GM23338 (cell line): ENCODE data around the gene ST6GALNAC4. TPM values are rescaled to one million over a fixed set of nuclear protein-coding genes. Genes with fewer than 3 reads are reported as not detected.

Source experiments
- ATAC-seq: fragments of 200-7000 bp; cut with Tn5 transposase; 3 replicates; pipeline ENCODE4 v1.9.1; 2020
- DNase-seq: peaks from one replicate; pipeline ENCODE4 v3.0.0-alpha.2; 2015; ENCODE audit warnings: low spot score
- H2AFZ ChIP-seq: fragments of 200-600 bp; sonication (generic); 2 replicates; pipeline ENCODE4 v1.8.0; 2016; ENCODE audit warnings: antibody characterized with exemption, mild to moderate bottlenecking, moderate library complexity
- H3F3A ChIP-seq: fragments of 200-600 bp; sonication (generic); replicated peaks from 2 replicates; pipeline ENCODE4 v1.8.0; 2017; ENCODE audit warnings: antibody characterized with exemption, mixed run types, low read depth
- H3K27ac ChIP-seq: fragments of 200-600 bp; sonication (generic); 2 replicates; pipeline ENCODE4 v1.6.1; 2016; ENCODE audit warnings: low read depth
- H3K27me3 ChIP-seq: fragments of 200-600 bp; sonication (generic); 2 replicates; pipeline ENCODE4 v1.8.0; 2016; ENCODE audit warnings: mild to moderate bottlenecking, mixed run types, moderate library complexity; ENCODE audit not compliant: insufficient read depth
- H3K36me3 ChIP-seq: fragments of 200-600 bp; sonication (generic); 2 replicates; pipeline ENCODE4 v1.8.0; 2016; ENCODE audit warnings: mild to moderate bottlenecking; ENCODE audit not compliant: insufficient read depth
- H3K4me1 ChIP-seq: fragments of 200-600 bp; sonication (generic); 2 replicates; pipeline ENCODE4 v1.8.0; 2016; ENCODE audit warnings: mild to moderate bottlenecking, moderate library complexity; ENCODE audit not compliant: insufficient read depth
- H3K4me2 ChIP-seq: fragments of 200-600 bp; sonication (generic); 2 replicates; pipeline ENCODE4 v1.7.1; 2017; ENCODE audit warnings: mixed run types
- H3K4me3 ChIP-seq: fragments of 200-600 bp; sonication (generic); 2 replicates; pipeline ENCODE4 v1.6.1; 2016; ENCODE audit warnings: mixed run types
- H3K79me2 ChIP-seq: fragments of 200-600 bp; sonication (generic); replicated peaks from 2 replicates; pipeline ENCODE4 v1.8.0; 2017; ENCODE audit warnings: mild to moderate bottlenecking; ENCODE audit not compliant: insufficient read depth
- H3K9me2 ChIP-seq: fragments of 200-600 bp; sonication (generic); 2 replicates; pipeline ENCODE4 v1.8.0; 2017; ENCODE audit not compliant: insufficient read depth
- H4K20me1 ChIP-seq: fragments of 200-600 bp; sonication (generic); replicated peaks from 2 replicates; pipeline ENCODE4 v1.8.0; 2017; ENCODE audit warnings: mild to moderate bottlenecking; ENCODE audit not compliant: insufficient read depth
- H3K27ac Mint-ChIP-seq: 2 replicates; pipeline ENCODE4 v1.8.0; 2020; ENCODE audit warnings: inconsistent platforms, mild to moderate bottlenecking, moderate library complexity, mixed read lengths
- H3K27me3 Mint-ChIP-seq: 3 replicates; pipeline ENCODE4 v1.8.0; 2022; ENCODE audit warnings: low read depth, mild to moderate bottlenecking, moderate library complexity, mixed read lengths, inconsistent platforms; ENCODE audit not compliant: insufficient read depth, poor library complexity
- H3K36me3 Mint-ChIP-seq: 3 replicates; pipeline ENCODE4 v1.8.0; 2021; ENCODE audit warnings: low read depth, mild to moderate bottlenecking, inconsistent platforms, moderate library complexity, mixed read lengths
- H3K4me1 Mint-ChIP-seq: 3 replicates; pipeline ENCODE4 v1.8.0; 2020; ENCODE audit warnings: mild to moderate bottlenecking, inconsistent platforms, mixed read lengths
- H3K4me3 Mint-ChIP-seq: 3 replicates; pipeline ENCODE4 v1.8.0; 2021; ENCODE audit warnings: moderate library complexity, mild to moderate bottlenecking, inconsistent platforms, mixed read lengths
- H3K9me3 Mint-ChIP-seq: 3 replicates; pipeline ENCODE4 v1.8.0; 2020; ENCODE audit warnings: moderate library complexity, mild to moderate bottlenecking, inconsistent platforms, mixed read lengths
- CREB1 ChIP-seq: fragments of 250-450 bp; sonication (Bioruptor Pico); IDR thresholded peaks from 2 replicates; pipeline ENCODE4 v1.5.0; 2020; ENCODE audit warnings: low read depth, mild to moderate bottlenecking, moderate library complexity
- EZH2 ChIP-seq: fragments of 200-600 bp; sonication (generic); IDR thresholded peaks from one replicate; pipeline ENCODE4 v1.8.0; 2017; ENCODE audit warnings: antibody characterized with exemption, mild to moderate bottlenecking, low read depth; ENCODE audit not compliant: unreplicated experiment
- EZH2phosphoT487 ChIP-seq: fragments of 200-600 bp; sonication (generic); IDR thresholded peaks from one replicate; pipeline ENCODE4 v1.8.1; 2018; ENCODE audit warnings: antibody characterized with exemption; ENCODE audit not compliant: unreplicated experiment
- JUNB ChIP-seq: IDR thresholded peaks from one replicate; pipeline ENCODE4 v1.6.1; 2016; ENCODE audit warnings: antibody characterized with exemption; ENCODE audit not compliant: unreplicated experiment
- NANOG ChIP-seq: IDR thresholded peaks from 2 replicates; pipeline ENCODE4 v1.6.1; 2016; ENCODE audit warnings: antibody characterized with exemption, borderline replicate concordance
- POLR2AphosphoS5 ChIP-seq: IDR thresholded peaks from 2 replicates; pipeline ENCODE4 v1.6.1; 2016; ENCODE audit warnings: antibody characterized with exemption, low read depth
- STAT1 ChIP-seq: IDR thresholded peaks from one replicate; pipeline ENCODE4 v1.6.1; 2016; ENCODE audit warnings: antibody characterized with exemption; ENCODE audit not compliant: unreplicated experiment
- ZNF114 ChIP-seq: fragments of 250-450 bp; sonication (Bioruptor Pico); IDR thresholded peaks from 2 replicates; pipeline ENCODE4 v1.5.0; 2020; ENCODE audit warnings: mild to moderate bottlenecking, moderate library complexity
- ZNF331 ChIP-seq: fragments of 250-450 bp; sonication (Bioruptor Pico); IDR thresholded peaks from 2 replicates; pipeline ENCODE4 v1.5.0; 2020; ENCODE audit warnings: low read depth, mild to moderate bottlenecking, moderate library complexity
- polyA plus RNA-seq: library from polyadenylated mRNA; unstranded; fragments of >200 nt; fragmentation: Nextera tagmentation; extraction: Ambion mirVana; gene quantifications from 2 replicates; pipeline ENCODE4 v1.2.1, GENCODE V29; 2016
- total RNA-seq: library from RNA; depleted of rRNA; stranded (reverse); fragments of >200 nt; shearing (Covaris generic); gene quantifications from 2 replicates; pipeline ENCODE4 v1.2.3, GENCODE V29; 2014
- TF ChIP-seq, protein P1 (sequence below): fragments of 250-450 bp; sonication (Bioruptor Pico); IDR thresholded peaks from 2 replicates; pipeline ENCODE4 v1.5.0; 2020; ENCODE audit warnings: mild to moderate bottlenecking, moderate library complexity
- TF ChIP-seq, protein P2 (sequence below): IDR thresholded peaks from one replicate; pipeline ENCODE4 v1.6.1; 2018; ENCODE audit warnings: antibody characterized with exemption; ENCODE audit not compliant: unreplicated experiment
- TF ChIP-seq, protein P3 (sequence below): IDR thresholded peaks from 2 replicates; pipeline ENCODE4 v1.6.1; 2016; ENCODE audit warnings: antibody characterized with exemption
- TF ChIP-seq, protein P4 (sequence below), 2 experiments: fragments of 200-600 bp in 1 of 2; sonication (generic) in 1 of 2; conservative IDR thresholded peaks; 2 replicates each; pipeline versions ENCODE4 v1.5.1 to v1.6.1; 2016 to 2017; ENCODE audit warnings: antibody characterized with exemption in 2 of 2, low read depth in 2 of 2, mild to moderate bottlenecking in 2 of 2, moderate library complexity in 1 of 2

The ST6GALNAC4 gene
- total and polyA plus RNA-seq, 2 experiments from 2014 or later: 8.1 to 35.3 TPM

DNA sequence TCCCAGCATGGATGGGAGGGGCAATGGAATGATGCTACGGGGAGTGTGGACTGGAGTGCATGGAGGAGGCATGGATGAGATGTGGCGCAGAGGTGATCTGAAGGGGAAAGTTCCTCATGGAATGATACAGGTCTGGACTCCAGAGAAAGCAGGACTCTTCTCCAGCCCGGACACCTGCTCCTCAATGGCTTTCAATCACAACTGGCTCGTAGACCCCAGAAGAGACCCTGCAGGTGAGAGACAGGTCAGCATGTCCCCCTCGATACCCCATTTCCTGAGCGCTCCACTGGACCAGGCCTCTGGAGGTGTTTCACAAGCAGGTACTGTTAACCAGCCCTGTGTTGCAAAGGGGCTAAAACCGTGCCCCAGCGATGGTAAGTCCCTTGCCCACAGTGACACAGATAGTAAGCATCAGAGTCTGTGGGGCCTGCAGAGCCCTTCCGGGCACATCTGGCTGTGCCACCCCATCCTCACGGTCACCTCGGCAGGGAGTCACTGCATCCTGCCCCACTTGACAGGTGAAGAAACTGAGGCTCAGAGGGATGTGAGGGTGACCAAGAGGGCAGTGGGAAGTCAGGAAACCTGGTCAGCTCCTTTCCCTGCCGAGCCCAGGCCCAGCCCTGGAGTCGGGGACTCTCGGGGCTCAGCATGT, 26.3 kb upstream of the ST6GALNAC4 start:
- Mint-ChIP-seq H3K4me1 (peaks cover 37% of the 10 kb centered on the region), H3K4me3 (no peak overlapping the region), H3K36me3 (peaks cover 40% of the 10 kb centered on the region), H3K27ac (peak overlapping the region; percentile 75; the same call in 1 of the 2 replicates), H3K27me3 (peaks cover 32% of the 10 kb centered on the region), H3K9me3 (no peaks in the 10 kb centered on the region)
- H3K36me3 ChIP-seq: no peaks in the 10 kb centered on the region
- no peak overlapping the region for H2AFZ ChIP-seq
- TF ChIP-seq EZH2 (no peak), STAT1 (no peak), ZNF114 (CRISPR knock-in tag) (no peak), EZH2phosphoT487 (no peak), JUNB (no peak), ZNF331 (CRISPR knock-in tag) (no peak), POLR2AphosphoS5 (no peak), NANOG (no peak), CREB1 (CRISPR knock-in tag) (no peak)
- TF ChIP-seq, protein P1, sequence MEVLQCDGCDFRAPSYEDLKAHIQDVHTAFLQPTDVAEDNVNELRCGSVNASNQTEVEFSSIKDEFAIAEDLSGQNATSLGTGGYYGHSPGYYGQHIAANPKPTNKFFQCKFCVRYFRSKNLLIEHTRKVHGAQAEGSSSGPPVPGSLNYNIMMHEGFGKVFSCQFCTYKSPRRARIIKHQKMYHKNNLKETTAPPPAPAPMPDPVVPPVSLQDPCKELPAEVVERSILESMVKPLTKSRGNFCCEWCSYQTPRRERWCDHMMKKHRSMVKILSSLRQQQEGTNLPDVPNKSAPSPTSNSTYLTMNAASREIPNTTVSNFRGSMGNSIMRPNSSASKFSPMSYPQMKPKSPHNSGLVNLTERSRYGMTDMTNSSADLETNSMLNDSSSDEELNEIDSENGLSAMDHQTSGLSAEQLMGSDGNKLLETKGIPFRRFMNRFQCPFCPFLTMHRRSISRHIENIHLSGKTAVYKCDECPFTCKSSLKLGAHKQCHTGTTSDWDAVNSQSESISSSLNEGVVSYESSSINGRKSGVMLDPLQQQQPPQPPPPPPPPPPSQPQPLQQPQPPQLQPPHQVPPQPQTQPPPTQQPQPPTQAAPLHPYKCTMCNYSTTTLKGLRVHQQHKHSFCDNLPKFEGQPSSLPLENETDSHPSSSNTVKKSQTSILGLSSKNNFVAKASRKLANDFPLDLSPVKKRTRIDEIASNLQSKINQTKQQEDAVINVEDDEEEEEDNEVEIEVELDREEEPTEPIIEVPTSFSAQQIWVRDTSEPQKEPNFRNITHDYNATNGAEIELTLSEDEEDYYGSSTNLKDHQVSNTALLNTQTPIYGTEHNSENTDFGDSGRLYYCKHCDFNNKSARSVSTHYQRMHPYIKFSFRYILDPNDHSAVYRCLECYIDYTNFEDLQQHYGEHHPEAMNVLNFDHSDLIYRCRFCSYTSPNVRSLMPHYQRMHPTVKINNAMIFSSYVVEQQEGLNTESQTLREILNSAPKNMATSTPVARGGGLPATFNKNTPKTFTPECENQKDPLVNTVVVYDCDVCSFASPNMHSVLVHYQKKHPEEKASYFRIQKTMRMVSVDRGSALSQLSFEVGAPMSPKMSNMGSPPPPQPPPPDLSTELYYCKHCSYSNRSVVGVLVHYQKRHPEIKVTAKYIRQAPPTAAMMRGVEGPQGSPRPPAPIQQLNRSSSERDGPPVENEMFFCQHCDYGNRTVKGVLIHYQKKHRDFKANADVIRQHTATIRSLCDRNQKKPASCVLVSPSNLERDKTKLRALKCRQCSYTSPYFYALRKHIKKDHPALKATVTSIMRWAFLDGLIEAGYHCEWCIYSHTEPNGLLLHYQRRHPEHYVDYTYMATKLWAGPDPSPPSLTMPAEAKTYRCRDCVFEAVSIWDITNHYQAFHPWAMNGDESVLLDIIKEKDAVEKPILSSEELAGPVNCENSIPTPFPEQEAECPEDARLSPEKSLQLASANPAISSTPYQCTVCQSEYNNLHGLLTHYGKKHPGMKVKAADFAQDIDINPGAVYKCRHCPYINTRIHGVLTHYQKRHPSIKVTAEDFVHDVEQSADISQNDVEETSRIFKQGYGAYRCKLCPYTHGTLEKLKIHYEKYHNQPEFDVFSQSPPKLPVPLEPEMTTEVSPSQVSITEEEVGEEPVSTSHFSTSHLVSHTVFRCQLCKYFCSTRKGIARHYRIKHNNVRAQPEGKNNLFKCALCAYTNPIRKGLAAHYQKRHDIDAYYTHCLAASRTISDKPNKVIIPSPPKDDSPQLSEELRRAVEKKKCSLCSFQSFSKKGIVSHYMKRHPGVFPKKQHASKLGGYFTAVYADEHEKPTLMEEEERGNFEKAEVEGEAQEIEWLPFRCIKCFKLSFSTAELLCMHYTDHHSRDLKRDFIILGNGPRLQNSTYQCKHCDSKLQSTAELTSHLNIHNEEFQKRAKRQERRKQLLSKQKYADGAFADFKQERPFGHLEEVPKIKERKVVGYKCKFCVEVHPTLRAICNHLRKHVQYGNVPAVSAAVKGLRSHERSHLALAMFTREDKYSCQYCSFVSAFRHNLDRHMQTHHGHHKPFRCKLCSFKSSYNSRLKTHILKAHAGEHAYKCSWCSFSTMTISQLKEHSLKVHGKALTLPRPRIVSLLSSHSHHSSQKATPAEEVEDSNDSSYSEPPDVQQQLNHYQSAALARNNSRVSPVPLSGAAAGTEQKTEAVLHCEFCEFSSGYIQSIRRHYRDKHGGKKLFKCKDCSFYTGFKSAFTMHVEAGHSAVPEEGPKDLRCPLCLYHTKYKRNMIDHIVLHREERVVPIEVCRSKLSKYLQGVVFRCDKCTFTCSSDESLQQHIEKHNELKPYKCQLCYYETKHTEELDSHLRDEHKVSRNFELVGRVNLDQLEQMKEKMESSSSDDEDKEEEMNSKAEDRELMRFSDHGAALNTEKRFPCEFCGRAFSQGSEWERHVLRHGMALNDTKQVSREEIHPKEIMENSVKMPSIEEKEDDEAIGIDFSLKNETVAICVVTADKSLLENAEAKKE (CRISPR knock-in tag): no peak
- TF ChIP-seq, protein P2, sequence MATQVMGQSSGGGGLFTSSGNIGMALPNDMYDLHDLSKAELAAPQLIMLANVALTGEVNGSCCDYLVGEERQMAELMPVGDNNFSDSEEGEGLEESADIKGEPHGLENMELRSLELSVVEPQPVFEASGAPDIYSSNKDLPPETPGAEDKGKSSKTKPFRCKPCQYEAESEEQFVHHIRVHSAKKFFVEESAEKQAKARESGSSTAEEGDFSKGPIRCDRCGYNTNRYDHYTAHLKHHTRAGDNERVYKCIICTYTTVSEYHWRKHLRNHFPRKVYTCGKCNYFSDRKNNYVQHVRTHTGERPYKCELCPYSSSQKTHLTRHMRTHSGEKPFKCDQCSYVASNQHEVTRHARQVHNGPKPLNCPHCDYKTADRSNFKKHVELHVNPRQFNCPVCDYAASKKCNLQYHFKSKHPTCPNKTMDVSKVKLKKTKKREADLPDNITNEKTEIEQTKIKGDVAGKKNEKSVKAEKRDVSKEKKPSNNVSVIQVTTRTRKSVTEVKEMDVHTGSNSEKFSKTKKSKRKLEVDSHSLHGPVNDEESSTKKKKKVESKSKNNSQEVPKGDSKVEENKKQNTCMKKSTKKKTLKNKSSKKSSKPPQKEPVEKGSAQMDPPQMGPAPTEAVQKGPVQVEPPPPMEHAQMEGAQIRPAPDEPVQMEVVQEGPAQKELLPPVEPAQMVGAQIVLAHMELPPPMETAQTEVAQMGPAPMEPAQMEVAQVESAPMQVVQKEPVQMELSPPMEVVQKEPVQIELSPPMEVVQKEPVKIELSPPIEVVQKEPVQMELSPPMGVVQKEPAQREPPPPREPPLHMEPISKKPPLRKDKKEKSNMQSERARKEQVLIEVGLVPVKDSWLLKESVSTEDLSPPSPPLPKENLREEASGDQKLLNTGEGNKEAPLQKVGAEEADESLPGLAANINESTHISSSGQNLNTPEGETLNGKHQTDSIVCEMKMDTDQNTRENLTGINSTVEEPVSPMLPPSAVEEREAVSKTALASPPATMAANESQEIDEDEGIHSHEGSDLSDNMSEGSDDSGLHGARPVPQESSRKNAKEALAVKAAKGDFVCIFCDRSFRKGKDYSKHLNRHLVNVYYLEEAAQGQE: no peak
- TF ChIP-seq, protein P3, sequence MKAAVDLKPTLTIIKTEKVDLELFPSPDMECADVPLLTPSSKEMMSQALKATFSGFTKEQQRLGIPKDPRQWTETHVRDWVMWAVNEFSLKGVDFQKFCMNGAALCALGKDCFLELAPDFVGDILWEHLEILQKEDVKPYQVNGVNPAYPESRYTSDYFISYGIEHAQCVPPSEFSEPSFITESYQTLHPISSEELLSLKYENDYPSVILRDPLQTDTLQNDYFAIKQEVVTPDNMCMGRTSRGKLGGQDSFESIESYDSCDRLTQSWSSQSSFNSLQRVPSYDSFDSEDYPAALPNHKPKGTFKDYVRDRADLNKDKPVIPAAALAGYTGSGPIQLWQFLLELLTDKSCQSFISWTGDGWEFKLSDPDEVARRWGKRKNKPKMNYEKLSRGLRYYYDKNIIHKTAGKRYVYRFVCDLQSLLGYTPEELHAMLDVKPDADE: no peak
- TF ChIP-seq, protein P4, sequence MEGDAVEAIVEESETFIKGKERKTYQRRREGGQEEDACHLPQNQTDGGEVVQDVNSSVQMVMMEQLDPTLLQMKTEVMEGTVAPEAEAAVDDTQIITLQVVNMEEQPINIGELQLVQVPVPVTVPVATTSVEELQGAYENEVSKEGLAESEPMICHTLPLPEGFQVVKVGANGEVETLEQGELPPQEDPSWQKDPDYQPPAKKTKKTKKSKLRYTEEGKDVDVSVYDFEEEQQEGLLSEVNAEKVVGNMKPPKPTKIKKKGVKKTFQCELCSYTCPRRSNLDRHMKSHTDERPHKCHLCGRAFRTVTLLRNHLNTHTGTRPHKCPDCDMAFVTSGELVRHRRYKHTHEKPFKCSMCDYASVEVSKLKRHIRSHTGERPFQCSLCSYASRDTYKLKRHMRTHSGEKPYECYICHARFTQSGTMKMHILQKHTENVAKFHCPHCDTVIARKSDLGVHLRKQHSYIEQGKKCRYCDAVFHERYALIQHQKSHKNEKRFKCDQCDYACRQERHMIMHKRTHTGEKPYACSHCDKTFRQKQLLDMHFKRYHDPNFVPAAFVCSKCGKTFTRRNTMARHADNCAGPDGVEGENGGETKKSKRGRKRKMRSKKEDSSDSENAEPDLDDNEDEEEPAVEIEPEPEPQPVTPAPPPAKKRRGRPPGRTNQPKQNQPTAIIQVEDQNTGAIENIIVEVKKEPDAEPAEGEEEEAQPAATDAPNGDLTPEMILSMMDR (conservative IDR thresholded peaks at IDR 0.05; ENCODE audit: low read depth in 2 of 2): no peak; a peak in 1 of 4 replicates
- peaks cover 24% of the 10 kb centered on the region for H3F3A ChIP-seq
- DNase-seq (no peak), ATAC-seq (no peak)
- H3K27me3 ChIP-seq: no peaks in the 10 kb centered on the region
- H3K4me2 ChIP-seq: no peak overlapping the region
- no peaks in the 10 kb centered on the region for H3K9me2 ChIP-seq
- no peak overlapping the region for H3K4me3 ChIP-seq
- H3K4me1 ChIP-seq: peaks cover 26% of the 10 kb centered on the region
- H3K27ac ChIP-seq: 0 out of 2 replicates have a peak overlapping the region, but pooled peaks have one; percentile 39
- no peaks in the 10 kb centered on the region; the same call in 1 of the 2 replicates for H4K20me1 ChIP-seq
- H3K79me2 ChIP-seq: no peaks in the 10 kb centered on the region
